ENCODE results near the gene SAMD5.

DNA sequence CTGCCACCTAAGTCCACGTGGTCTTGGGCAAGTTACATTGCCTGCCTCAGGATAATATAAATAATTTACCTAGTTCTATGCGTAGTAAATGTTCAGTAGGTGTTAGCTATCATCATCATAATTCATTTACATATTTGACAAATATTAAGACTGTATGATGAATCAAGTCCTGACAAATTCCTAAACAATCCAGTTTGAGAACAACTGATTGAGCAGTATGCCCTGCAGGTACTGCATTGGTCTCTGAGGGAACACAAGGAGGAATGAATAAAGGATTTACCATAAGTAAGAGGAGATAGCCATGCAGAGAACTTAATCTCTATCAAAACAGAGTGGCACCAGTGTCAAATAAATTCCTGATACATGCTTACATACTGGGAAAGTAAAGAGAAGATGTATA, 70.4 kb downstream of the SAMD5 start:
- TF ChIP-seq, protein P1, sequence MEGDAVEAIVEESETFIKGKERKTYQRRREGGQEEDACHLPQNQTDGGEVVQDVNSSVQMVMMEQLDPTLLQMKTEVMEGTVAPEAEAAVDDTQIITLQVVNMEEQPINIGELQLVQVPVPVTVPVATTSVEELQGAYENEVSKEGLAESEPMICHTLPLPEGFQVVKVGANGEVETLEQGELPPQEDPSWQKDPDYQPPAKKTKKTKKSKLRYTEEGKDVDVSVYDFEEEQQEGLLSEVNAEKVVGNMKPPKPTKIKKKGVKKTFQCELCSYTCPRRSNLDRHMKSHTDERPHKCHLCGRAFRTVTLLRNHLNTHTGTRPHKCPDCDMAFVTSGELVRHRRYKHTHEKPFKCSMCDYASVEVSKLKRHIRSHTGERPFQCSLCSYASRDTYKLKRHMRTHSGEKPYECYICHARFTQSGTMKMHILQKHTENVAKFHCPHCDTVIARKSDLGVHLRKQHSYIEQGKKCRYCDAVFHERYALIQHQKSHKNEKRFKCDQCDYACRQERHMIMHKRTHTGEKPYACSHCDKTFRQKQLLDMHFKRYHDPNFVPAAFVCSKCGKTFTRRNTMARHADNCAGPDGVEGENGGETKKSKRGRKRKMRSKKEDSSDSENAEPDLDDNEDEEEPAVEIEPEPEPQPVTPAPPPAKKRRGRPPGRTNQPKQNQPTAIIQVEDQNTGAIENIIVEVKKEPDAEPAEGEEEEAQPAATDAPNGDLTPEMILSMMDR (conservative IDR thresholded peaks at IDR 0.05), result no peak
- no peak for TF ChIP-seq ZFX (IDR thresholded peaks at IDR 0.05)
